Transverse colon (tissue), 4 donors: ENCODE measurements around the gene CXXC1.

Source experiments
- POLR2A ChIP-seq: fragments of 450-650 bp; IDR thresholded peaks from one replicate; pipeline ENCODE4 v1.6.1; 2016; ENCODE audit warnings: antibody characterized with exemption, mild to moderate bottlenecking, moderate library complexity
- POLR2AphosphoS5 ChIP-seq, 3 donors: sonication (generic); formaldehyde crosslinking; IDR thresholded peaks; one replicate each; pipeline ENCODE4 v1.6.1; 2016; ENCODE audit warnings: antibody characterized with exemption in 3 of 3
- TF ChIP-seq, protein P1 (sequence below), 5 experiments: fragments of 200-600 bp in 3 of 5; fragments of 450-650 bp in 2 of 5; sonication (generic) in 3 of 5; IDR thresholded peaks; 1 replicate in 2 of 5; 2 replicates in 3 of 5; pipeline ENCODE4 v1.5.1; 2016 to 2017; ENCODE audit warnings: antibody characterized with exemption in 5 of 5, inconsistent platforms in 3 of 5, mild to moderate bottlenecking in 2 of 5, moderate library complexity in 1 of 5

GRCh38 chr18:50327983-50328382 lies 40.5 kb upstream of the CXXC1 start:
- no peak for TF ChIP-seq POLR2AphosphoS5 (IDR thresholded peaks at IDR 0.05)
- TF ChIP-seq, protein P1, sequence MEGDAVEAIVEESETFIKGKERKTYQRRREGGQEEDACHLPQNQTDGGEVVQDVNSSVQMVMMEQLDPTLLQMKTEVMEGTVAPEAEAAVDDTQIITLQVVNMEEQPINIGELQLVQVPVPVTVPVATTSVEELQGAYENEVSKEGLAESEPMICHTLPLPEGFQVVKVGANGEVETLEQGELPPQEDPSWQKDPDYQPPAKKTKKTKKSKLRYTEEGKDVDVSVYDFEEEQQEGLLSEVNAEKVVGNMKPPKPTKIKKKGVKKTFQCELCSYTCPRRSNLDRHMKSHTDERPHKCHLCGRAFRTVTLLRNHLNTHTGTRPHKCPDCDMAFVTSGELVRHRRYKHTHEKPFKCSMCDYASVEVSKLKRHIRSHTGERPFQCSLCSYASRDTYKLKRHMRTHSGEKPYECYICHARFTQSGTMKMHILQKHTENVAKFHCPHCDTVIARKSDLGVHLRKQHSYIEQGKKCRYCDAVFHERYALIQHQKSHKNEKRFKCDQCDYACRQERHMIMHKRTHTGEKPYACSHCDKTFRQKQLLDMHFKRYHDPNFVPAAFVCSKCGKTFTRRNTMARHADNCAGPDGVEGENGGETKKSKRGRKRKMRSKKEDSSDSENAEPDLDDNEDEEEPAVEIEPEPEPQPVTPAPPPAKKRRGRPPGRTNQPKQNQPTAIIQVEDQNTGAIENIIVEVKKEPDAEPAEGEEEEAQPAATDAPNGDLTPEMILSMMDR (IDR thresholded peaks at IDR 0.05) = no peak
- TF ChIP-seq POLR2A = no peak
